Heart left ventricle (tissue), 13 donors: ENCODE data around the gene TENT5A.
A peak's percentile ranks its signal among the peaks of the same experiment; 100 is the strongest.

Source experiments
- CTCF ChIP-seq, 12 donors: fragments of 200-600 bp; sonication (generic) in 4 of 12; IDR thresholded peaks; one replicate each; pipeline versions ENCODE4 v1.5.0 to v1.8.0; 2018 to 2022; ENCODE audit warnings: antibody characterized with exemption in 12 of 12, mild to moderate bottlenecking in 5 of 12
- POLR2A ChIP-seq, 2 donors: fragments of 450-650 bp; IDR thresholded peaks; one replicate each; pipeline ENCODE4 v1.6.1; 2017; ENCODE audit warnings: antibody characterized with exemption in 2 of 2, mild to moderate bottlenecking in 2 of 2, moderate library complexity in 2 of 2
- donor health status: ischemic (EF 13 %, LVEDD 7.1; RV severe dilation, severe dysfunction).
- donor health status: DM: no; HTN: yes; CAD: no.
- donor health status: DM: no; HTN: no; CAD: no.
- donor health status: ischemic (EF 25% LVEDD 6.9; RV normal size, moderate dysfunction).
- donor health status: ischemic (EF 25% LVEDD 5.7; RV mildly dilated, moderate dysfunction).
- donor health status: ischemic (EF 35%, LVEDD 5.7; RV mildly dilated, moderate dysfunction).
- donor health status: nonischemic (EF 11% LVEDD 7.7; RV severe dilation, severe dysfunction).
- donor health status: DM: yes; HTN: yes; CAD: no.
- donor health status: PGD.
- donor health status: ischemic (EF 29% LVEDD 5.4; RV normal size, mild dysfunction).
- donor health status: nonischemic (EF 23%, LVEDD 6.1; RV moderate dilation, normal function).

DNA sequence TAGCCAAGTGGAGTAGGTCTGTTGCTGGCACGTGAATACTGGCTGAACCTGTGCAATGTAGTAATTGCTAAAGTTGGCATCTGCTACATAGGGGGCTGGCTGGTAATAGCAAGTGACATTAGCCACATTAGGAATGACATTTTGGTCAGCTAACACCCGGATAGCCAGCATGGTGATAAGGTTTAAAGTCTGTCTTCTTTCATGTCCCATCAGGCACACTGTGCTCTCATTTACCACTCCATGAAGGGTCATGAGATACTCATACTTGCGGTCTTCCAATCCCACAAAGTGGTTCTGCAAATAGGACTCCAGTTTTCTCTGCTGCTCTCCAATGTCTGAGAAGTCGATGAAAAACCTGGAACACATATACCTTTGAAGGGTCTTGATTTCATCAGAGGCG is 2.8 kb downstream of the TENT5A start:
- no peak for TF ChIP-seq CTCF (IDR thresholded peaks at IDR 0.05)
- peak in 1 of 2 donors; percentile 30 for TF ChIP-seq POLR2A (IDR thresholded peaks at IDR 0.05)
